ENCODE results near the gene MYL5. TPM values are rescaled to one million over a fixed set of nuclear protein-coding genes. Genes with fewer than 3 reads are reported as not detected.
"Not testable (repeated sequence)": the region's sequence is repeated elsewhere in the genome, so short reads cannot be mapped to it uniquely, and the experiment has no call there.

MYL5 gene
- total and polyA plus RNA-seq, 4 donors = 2.4 to 5.0 (median 4.7) TPM

DNA sequence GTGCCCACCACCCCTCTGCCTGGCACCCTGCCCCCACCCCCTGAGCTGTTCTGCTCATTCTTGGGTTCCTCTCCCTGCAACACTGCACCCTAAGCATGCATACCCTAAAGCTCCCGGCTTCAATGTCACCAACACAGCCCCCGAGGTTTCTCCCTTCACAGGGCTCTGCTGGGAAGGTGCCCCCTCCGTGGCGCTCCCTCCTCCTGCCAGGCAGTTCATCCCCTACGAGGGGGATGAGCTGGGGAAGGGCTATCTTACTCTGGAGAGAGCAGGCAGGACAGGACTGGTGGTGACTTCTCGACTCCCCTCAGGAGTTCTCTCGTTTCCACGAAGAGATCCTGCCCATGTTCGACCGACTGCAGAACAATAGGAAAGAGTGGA lies 6.8 kb upstream of the MYL5 start:
- 69% methylated on average over 10 of the region's 10 CpGs for WGBS
- TF ChIP-seq YY1 (IDR thresholded peaks at IDR 0.05) = no peak
- no peaks in the 10 kb centered on the region for H3K9me3 ChIP-seq (ENCODE audit: control insufficient read depth in 4 of 4, low read length in 3 of 4)
- no peak overlapping the region for H3K27ac ChIP-seq (ENCODE audit: low read depth in 1 of 2, low read length in 2 of 2)
- no peaks in the 10 kb centered on the region for H3K27me3 ChIP-seq (ENCODE audit: control insufficient read depth in 4 of 4, insufficient read depth in 4 of 4, low read length in 3 of 4)
- H3K4me1 ChIP-seq (ENCODE audit: control insufficient read depth in 4 of 4, insufficient read depth in 4 of 4, low read length in 3 of 4) = no peaks in the 10 kb centered on the region
- peaks cover 2 to 18% (median 13%) of the 10 kb centered on the region in 4 donors for H3K36me3 ChIP-seq (ENCODE audit: control insufficient read depth in 4 of 4, insufficient read depth in 3 of 4, low read depth in 1 of 4, low read length in 3 of 4)
- no peak overlapping the region for H3K4me3 ChIP-seq (ENCODE audit: low read depth in 1 of 3, low read length in 3 of 3)
- H3K9ac ChIP-seq (ENCODE audit: low read depth in 1 of 2, low read length in 2 of 2) = no peak overlapping the region
- no peak for DNase-seq (ENCODE audit: low spot score)

DNA sequence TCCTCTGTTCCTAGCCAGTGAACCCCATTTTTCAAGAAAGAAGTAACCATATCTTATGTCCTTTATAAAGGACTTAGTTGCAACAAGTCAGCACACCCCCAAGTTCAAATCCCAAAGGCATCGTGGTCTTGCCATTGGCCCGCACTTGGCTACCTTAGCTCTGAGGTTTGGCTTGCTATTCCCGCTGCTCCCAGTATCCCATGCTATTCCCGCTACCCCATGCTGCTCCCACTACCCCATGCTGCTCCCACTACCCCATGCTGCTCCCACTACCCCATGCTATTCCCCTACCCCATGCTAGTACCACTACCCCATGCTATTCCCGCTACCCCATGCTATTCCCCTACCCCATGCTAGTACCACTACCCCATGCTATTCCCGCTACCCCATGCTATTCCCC lies 6.1 kb upstream of the MYL5 start:
- peaks cover 5 to 18% (median 14%) of the 10 kb centered on the region in 4 donors for H3K36me3 ChIP-seq (ENCODE audit: control insufficient read depth in 4 of 4, insufficient read depth in 3 of 4, low read depth in 1 of 4, low read length in 3 of 4)
- not testable (repeated sequence) for H3K9ac ChIP-seq (ENCODE audit: low read depth in 1 of 2, low read length in 2 of 2); H3K9me3 ChIP-seq (ENCODE audit: control insufficient read depth in 4 of 4, low read length in 3 of 4); H3K27ac ChIP-seq (ENCODE audit: low read depth in 1 of 2, low read length in 2 of 2); H3K4me3 ChIP-seq (ENCODE audit: low read depth in 1 of 3, low read length in 3 of 3); H3K27me3 ChIP-seq (ENCODE audit: control insufficient read depth in 4 of 4, insufficient read depth in 4 of 4, low read length in 3 of 4); H3K4me1 ChIP-seq (ENCODE audit: control insufficient read depth in 4 of 4, insufficient read depth in 4 of 4, low read length in 3 of 4); DNase-seq (ENCODE audit: low spot score)
- WGBS = 93% methylated on average over 6 of the region's 6 CpGs

DNA sequence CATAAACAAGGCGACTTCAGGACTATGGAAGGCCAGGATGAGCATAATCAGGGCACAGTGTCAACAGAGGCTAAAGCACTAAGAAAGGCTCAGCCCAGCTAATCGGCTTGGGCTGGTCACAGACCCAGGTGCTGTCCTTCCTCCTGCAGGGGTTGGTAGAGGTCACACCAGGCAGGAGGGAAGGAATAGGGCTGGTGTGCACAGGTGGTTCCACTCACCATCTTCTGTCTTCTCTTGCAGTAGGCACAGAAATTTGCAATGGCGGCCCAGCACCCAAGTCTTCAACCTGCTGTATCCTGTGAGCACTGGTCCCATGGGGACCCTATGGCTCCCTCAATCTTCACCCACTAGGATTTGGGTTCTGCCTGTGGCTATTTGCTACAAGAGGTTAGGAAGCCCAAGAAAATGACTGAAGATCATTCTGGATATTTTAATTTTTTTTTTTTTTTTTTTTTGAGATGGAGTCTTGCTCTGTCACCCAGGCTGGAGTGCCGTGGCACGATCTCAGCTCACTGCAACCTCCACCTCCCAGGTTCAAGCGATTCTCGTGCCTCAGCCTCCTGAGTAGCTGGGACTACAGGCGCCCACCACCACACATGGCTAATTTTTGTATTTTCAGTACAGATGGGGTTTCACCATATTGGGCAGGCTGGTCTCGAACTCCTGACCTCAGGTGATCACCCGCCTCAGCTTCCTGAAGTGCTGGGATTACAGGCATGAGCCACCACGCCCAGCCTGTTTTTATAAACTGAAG lies 4.4 kb upstream of the MYL5 start:
- Histone ChIP-seq H3K36me3 (ENCODE audit: control insufficient read depth in 4 of 4, insufficient read depth in 3 of 4, low read depth in 1 of 4, low read length in 3 of 4) (peaks cover 5 to 18% (median 14%) of the 10 kb centered on the region in 4 donors), H3K4me1 (ENCODE audit: control insufficient read depth in 4 of 4, insufficient read depth in 4 of 4, low read length in 3 of 4) (peaks cover 4 to 10% (median 8%) of the 10 kb centered on the region in 4 donors)
- H3K9me3 ChIP-seq (ENCODE audit: control insufficient read depth in 4 of 4, low read length in 3 of 4); H3K9ac ChIP-seq (ENCODE audit: low read depth in 1 of 2, low read length in 2 of 2); H3K4me3 ChIP-seq (ENCODE audit: low read depth in 1 of 3, low read length in 3 of 3); DNase-seq (ENCODE audit: low spot score); H3K27me3 ChIP-seq (ENCODE audit: control insufficient read depth in 4 of 4, insufficient read depth in 4 of 4, low read length in 3 of 4); H3K27ac ChIP-seq (ENCODE audit: low read depth in 1 of 2, low read length in 2 of 2): not testable (repeated sequence)
- 92% methylated on average over 11 of the region's 11 CpGs for WGBS

DNA sequence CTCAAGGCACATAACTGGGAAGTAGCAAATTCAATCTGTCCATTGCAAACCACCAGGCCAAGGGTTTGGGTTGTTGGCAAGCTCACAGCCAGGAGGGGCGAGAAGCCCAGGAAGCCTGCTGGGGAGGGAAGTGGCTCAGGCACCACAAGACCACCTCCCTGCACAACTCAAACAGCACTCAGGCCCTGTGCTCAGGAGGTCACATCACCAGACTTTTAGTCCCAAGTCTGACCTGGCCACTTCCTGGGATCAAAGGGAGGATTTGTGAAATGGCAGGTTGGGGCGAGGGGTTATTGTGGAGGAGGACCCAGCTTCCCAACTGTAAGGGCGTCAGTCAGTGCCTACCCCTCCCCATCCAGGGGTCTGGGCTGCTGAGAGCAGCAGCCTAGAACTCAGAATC lies 2.6 kb upstream of the MYL5 start:
- Histone ChIP-seq H3K36me3 (ENCODE audit: control insufficient read depth in 4 of 4, insufficient read depth in 3 of 4, low read depth in 1 of 4, low read length in 3 of 4) (peaks cover 5 to 18% (median 14%) of the 10 kb centered on the region in 4 donors), H3K27me3 (ENCODE audit: control insufficient read depth in 4 of 4, insufficient read depth in 4 of 4, low read length in 3 of 4) (no peaks in the 10 kb centered on the region), H3K9ac (ENCODE audit: low read depth in 1 of 2, low read length in 2 of 2) (no peak overlapping the region), H3K9me3 (ENCODE audit: control insufficient read depth in 4 of 4, low read length in 3 of 4) (no peaks in the 10 kb centered on the region), H3K27ac (ENCODE audit: low read depth in 1 of 2, low read length in 2 of 2) (no peak overlapping the region), H3K4me1 (ENCODE audit: control insufficient read depth in 4 of 4, insufficient read depth in 4 of 4, low read length in 3 of 4) (peaks cover 8 to 19% (median 15%) of the 10 kb centered on the region in 4 donors), H3K4me3 (ENCODE audit: low read depth in 1 of 3, low read length in 3 of 3) (no peak overlapping the region)
- DNase-seq (ENCODE audit: low spot score) = no peak
- 95% methylated on average over 3 of the region's 3 CpGs for WGBS
- TF ChIP-seq HNF4G (IDR thresholded peaks at IDR 0.05) (no peak), YY1 (IDR thresholded peaks at IDR 0.05) (no peak), SP1 (IDR thresholded peaks at IDR 0.05) (no peak), RAD21 (IDR thresholded peaks at IDR 0.05) (no peak), HNF4A (conservative IDR thresholded peaks at IDR 0.05) (no peak), EGR1 (IDR thresholded peaks at IDR 0.05; ENCODE audit: low read depth in 2 of 2) (no peak), FOXA2 (IDR thresholded peaks at IDR 0.05) (no peak), GABPA (IDR thresholded peaks at IDR 0.05 in 1 of 2, conservative IDR thresholded peaks at IDR 0.05 in 1 of 2) (no peak), FOXA1 (IDR thresholded peaks at IDR 0.05) (no peak), TAF1 (conservative IDR thresholded peaks at IDR 0.05) (no peak), NR2F2 (IDR thresholded peaks at IDR 0.05) (no peak)
- TF ChIP-seq, protein P1, sequence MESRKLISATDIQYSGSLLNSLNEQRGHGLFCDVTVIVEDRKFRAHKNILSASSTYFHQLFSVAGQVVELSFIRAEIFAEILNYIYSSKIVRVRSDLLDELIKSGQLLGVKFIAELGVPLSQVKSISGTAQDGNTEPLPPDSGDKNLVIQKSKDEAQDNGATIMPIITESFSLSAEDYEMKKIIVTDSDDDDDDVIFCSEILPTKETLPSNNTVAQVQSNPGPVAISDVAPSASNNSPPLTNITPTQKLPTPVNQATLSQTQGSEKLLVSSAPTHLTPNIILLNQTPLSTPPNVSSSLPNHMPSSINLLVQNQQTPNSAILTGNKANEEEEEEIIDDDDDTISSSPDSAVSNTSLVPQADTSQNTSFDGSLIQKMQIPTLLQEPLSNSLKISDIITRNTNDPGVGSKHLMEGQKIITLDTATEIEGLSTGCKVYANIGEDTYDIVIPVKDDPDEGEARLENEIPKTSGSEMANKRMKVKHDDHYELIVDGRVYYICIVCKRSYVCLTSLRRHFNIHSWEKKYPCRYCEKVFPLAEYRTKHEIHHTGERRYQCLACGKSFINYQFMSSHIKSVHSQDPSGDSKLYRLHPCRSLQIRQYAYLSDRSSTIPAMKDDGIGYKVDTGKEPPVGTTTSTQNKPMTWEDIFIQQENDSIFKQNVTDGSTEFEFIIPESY (IDR thresholded peaks at IDR 0.05) = no peak
- TF ChIP-seq, protein P2, sequence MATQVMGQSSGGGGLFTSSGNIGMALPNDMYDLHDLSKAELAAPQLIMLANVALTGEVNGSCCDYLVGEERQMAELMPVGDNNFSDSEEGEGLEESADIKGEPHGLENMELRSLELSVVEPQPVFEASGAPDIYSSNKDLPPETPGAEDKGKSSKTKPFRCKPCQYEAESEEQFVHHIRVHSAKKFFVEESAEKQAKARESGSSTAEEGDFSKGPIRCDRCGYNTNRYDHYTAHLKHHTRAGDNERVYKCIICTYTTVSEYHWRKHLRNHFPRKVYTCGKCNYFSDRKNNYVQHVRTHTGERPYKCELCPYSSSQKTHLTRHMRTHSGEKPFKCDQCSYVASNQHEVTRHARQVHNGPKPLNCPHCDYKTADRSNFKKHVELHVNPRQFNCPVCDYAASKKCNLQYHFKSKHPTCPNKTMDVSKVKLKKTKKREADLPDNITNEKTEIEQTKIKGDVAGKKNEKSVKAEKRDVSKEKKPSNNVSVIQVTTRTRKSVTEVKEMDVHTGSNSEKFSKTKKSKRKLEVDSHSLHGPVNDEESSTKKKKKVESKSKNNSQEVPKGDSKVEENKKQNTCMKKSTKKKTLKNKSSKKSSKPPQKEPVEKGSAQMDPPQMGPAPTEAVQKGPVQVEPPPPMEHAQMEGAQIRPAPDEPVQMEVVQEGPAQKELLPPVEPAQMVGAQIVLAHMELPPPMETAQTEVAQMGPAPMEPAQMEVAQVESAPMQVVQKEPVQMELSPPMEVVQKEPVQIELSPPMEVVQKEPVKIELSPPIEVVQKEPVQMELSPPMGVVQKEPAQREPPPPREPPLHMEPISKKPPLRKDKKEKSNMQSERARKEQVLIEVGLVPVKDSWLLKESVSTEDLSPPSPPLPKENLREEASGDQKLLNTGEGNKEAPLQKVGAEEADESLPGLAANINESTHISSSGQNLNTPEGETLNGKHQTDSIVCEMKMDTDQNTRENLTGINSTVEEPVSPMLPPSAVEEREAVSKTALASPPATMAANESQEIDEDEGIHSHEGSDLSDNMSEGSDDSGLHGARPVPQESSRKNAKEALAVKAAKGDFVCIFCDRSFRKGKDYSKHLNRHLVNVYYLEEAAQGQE (IDR thresholded peaks at IDR 0.05) = no peak
- TF ChIP-seq, protein P3, sequence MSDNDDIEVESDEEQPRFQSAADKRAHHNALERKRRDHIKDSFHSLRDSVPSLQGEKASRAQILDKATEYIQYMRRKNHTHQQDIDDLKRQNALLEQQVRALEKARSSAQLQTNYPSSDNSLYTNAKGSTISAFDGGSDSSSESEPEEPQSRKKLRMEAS (IDR thresholded peaks at IDR 0.05) = no peak
- TF ChIP-seq, protein P4, sequence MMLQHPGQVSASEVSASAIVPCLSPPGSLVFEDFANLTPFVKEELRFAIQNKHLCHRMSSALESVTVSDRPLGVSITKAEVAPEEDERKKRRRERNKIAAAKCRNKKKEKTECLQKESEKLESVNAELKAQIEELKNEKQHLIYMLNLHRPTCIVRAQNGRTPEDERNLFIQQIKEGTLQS (IDR thresholded peaks at IDR 0.05) = no peak
- TF ChIP-seq, protein P5, sequence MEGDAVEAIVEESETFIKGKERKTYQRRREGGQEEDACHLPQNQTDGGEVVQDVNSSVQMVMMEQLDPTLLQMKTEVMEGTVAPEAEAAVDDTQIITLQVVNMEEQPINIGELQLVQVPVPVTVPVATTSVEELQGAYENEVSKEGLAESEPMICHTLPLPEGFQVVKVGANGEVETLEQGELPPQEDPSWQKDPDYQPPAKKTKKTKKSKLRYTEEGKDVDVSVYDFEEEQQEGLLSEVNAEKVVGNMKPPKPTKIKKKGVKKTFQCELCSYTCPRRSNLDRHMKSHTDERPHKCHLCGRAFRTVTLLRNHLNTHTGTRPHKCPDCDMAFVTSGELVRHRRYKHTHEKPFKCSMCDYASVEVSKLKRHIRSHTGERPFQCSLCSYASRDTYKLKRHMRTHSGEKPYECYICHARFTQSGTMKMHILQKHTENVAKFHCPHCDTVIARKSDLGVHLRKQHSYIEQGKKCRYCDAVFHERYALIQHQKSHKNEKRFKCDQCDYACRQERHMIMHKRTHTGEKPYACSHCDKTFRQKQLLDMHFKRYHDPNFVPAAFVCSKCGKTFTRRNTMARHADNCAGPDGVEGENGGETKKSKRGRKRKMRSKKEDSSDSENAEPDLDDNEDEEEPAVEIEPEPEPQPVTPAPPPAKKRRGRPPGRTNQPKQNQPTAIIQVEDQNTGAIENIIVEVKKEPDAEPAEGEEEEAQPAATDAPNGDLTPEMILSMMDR (IDR thresholded peaks at IDR 0.05; ENCODE audit: low read depth, low read length, missing input control) = no peak

All from liver (tissue), 9 donors.